Pancreas (tissue), 10 donors: ENCODE data around the gene CALM1. TPM values are rescaled to one million over a fixed set of nuclear protein-coding genes. Genes with fewer than 3 reads are reported as not detected.
A peak's percentile ranks its signal among the peaks of the same experiment; 100 is the strongest.

Experiments
- ATAC-seq, 4 donors: fragments of 200-7000 bp; cut with Tn5 transposase; one replicate each; pipeline versions ENCODE4 v1.8.0 to v1.9.1; 2020; ENCODE audit warnings: mild to moderate bottlenecking in 4 of 4, moderate library complexity in 4 of 4
- DNase-seq, 6 donors: peaks; one replicate each; pipeline ENCODE4 v3.0.0-alpha.2; 2020
- FAIRE-seq: peaks from 2 replicates; lab custom pipeline; 2012; peaks lifted over from hg19 to GRCh38; lab: Jason Lieb, UNC
- H3K27ac ChIP-seq, 4 donors: fragments of 200-600 bp; sonication (generic); 1 replicate in 3 of 4; 2 replicates in 1 of 4; pipeline versions ENCODE4 v1.5.0 to v1.8.0; 2020
- H3K27me3 ChIP-seq, 4 donors: fragments of 200-600 bp; one replicate each; pipeline ENCODE4 v1.8.0; 2021
- H3K36me3 ChIP-seq, 3 donors: fragments of 200-600 bp; sonication (generic) in 1 of 3; one replicate each; pipeline versions ENCODE4 v1.5.0 to v1.8.0; 2020 to 2021
- H3K4me1 ChIP-seq, 3 donors: fragments of 200-600 bp; one replicate each; pipeline ENCODE4 v1.8.0; 2021
- H3K4me3 ChIP-seq, 4 donors: fragments of 200-600 bp; sonication (generic) in 2 of 4; one replicate each; pipeline versions ENCODE4 v1.5.0 to v1.8.0; 2020 to 2021
- H3K9me3 ChIP-seq, 4 donors: fragments of 200-600 bp; one replicate each; pipeline ENCODE4 v1.8.0; 2021
- WGBS, 2 donors: extraction: QIAGEN DNeasy Blood & Tissue Kit; methylation state at CpG; one replicate each; pipeline ENCODE4 v1.1.7; 2013; 5-methylcytosine and 5-hydroxymethylcytosine counted together
- intact Hi-C, 3 donors: fragments of 100-400 bp; cut with DNase I; formaldehyde crosslinking; loops; one replicate each; pipeline versions ENCODE4 v1.11.1 to v1.14.2; 2022
- polyA plus RNA-seq, 2 donors: library from polyadenylated mRNA; stranded (reverse); fragments of 200-250 nt; gene quantifications; one replicate each; pipeline ENCODE4 v1.2.3, GENCODE V29; 2013
- total RNA-seq, 6 donors: library from RNA; stranded (reverse); fragmentation: NEBNext Ultra II Directional in 4 of 6; extraction: Animal tissue kit (Norgen Biotek cat#: 25700) in 4 of 6; gene quantifications; one replicate each; pipeline versions ENCODE4 v1.2.1 to v1.2.4, GENCODE V29; 2021 to 2023
- TF ChIP-seq, protein P1 (sequence below), 4 donors: fragments of 200-600 bp; sonication (generic) in 3 of 4; IDR thresholded peaks; one replicate each; pipeline versions ENCODE4 v1.5.0 to v1.8.0; 2021; ENCODE audit warnings: antibody characterized with exemption in 4 of 4
- donor health status: healthy with polysubstance abuse.
- donor health status: DM: no; HTN: no; CAD: no; lungs with moderate emphysema.
- donor health status: DM: no; HTN: no; CAD: no.
- donor health status: control.
- donor health status: control.
- donor health status: Bipolar disorder and iron deficiency.
- donor health status: DM: yes; HTN: yes; CAD: no.
- donor health status: DM: no; HTN: no; CAD: no.
- donor health status: DM: no; HTN: no; CAD: no.
- donor health status: DM: yes; HTN: yes; CAD: no.

Gene CALM1
- total and polyA plus RNA-seq, 8 donors = 104 to 181 (median 141) TPM

DNA sequence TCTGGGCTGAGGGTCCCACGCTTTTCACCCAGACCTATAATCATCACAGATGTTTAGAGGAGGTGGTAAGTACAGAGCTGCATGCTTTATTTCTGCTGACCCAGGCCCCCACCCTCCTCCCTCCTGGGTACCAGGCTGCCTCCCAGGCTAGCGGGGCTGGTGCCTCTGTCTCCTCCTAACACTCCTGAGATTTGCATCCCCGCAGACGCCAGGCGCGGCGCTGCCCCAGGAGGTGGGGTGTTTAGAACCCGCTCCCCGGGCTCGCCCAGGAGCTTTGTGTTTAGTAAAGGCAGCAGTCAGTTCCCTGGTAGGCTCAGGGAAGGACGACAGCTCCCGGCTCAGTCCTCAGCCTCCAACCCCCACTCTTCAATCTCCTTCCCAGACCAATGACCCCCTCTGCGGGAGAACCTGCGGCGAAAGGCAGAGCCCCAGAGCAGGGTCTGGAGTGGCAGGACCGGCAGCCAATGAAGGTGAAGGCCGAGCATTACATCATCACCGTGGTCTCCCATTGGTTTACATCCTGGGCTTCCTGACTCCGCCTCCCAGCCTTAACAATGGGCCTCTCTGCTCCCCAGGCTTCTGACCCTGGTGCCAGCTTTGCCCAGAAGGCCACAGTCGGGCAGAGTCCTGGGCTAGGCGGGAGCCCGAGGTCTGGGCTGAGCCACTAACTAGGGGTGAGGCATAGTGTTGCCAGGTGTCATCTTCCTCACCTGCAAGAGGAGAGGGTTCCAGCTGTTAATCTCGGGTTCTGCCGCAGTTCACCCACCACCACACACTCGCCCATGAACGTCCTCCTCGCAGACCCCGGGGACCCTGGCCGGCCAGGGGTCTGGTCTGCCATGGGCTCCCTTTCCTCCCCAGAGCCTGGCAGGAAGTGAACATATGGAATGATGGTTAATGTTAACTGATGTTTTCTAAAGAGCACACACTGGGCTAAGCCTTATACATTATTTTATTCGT, 57.5 kb downstream of the CALM1 start:
- peak; percentile 80 to 89 (median 86) for DNase-seq
- Histone ChIP-seq H3K27me3 (no peaks in the 10 kb centered on the region), H3K4me3 (peak overlapping the region in 2 of 4 donors; percentile 27 to 31), H3K4me1 (no peaks in the 10 kb centered on the region), H3K9me3 (no peaks in the 10 kb centered on the region), H3K36me3 (no peaks in the 10 kb centered on the region), H3K27ac (peak overlapping the region in 2 of 4 donors; percentile 51 to 52)
- TF ChIP-seq, protein P1, sequence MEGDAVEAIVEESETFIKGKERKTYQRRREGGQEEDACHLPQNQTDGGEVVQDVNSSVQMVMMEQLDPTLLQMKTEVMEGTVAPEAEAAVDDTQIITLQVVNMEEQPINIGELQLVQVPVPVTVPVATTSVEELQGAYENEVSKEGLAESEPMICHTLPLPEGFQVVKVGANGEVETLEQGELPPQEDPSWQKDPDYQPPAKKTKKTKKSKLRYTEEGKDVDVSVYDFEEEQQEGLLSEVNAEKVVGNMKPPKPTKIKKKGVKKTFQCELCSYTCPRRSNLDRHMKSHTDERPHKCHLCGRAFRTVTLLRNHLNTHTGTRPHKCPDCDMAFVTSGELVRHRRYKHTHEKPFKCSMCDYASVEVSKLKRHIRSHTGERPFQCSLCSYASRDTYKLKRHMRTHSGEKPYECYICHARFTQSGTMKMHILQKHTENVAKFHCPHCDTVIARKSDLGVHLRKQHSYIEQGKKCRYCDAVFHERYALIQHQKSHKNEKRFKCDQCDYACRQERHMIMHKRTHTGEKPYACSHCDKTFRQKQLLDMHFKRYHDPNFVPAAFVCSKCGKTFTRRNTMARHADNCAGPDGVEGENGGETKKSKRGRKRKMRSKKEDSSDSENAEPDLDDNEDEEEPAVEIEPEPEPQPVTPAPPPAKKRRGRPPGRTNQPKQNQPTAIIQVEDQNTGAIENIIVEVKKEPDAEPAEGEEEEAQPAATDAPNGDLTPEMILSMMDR (IDR thresholded peaks at IDR 0.05) = no peak
- ATAC-seq = peak; percentile 95 to 97 (median 96)
- 40 to 42% methylated on average over 26 to 30 of the region's 30 CpGs for WGBS, 2 donors
- no peak for FAIRE-seq
- intact Hi-C loops = no loop called here

DNA sequence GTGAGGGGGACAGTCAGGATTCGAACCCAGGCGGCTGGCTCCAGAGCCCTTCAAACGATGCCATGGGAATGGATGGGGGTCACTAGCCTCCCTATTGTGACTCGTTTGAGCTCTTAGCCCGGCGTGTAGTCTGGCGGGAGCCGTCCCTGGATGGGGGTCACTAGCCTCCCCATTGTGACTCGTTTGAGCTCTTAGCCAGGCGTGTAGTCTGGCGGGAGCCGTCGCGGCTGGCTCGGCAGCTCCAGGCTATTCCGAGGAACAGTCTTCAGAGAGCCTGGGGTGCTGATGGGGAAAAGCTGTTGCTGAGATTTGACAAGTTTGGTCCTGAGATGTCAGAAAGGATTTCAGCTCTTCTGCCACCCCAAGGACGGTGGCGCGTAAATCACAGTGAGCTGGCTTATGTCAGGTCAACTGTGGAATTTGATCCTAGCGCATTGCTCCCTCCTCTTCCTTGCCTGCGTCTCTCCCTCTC, 58.3 kb downstream of the CALM1 start:
- ATAC-seq (no peak), FAIRE-seq (no peak), DNase-seq (no peak)
- Histone ChIP-seq H3K9me3 (no peaks in the 10 kb centered on the region), H3K27ac (no peak overlapping the region), H3K4me3 (no peak overlapping the region), H3K36me3 (no peaks in the 10 kb centered on the region), H3K27me3 (no peaks in the 10 kb centered on the region), H3K4me1 (no peaks in the 10 kb centered on the region)
- intact Hi-C loops = no loop called here
- TF ChIP-seq, protein P1 (IDR thresholded peaks at IDR 0.05) = no peak
- 81 to 90% methylated on average over 21 of the region's 21 CpGs for WGBS, 2 donors

DNA sequence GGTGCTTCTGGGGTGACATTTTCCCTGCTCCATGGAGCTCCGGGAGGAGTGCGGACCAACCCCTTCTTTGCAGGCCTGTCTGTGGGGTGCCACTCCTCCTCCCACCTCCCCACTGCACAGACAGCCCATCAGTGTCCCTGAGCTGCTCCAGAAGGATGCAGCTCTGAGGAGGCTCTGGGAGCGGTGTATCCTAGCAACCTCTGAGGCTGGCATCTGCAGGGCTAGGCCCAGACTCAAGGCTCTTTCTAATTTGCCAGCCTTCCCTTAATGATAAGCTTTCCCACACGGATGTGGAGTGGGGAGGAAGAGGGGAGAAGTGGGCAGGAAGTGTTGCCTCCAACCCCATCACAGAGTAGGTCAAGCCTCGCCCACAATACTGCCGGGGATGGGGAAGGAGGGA, 59.7 kb downstream of the CALM1 start:
- 46 to 68% methylated on average over 6 of the region's 6 CpGs for WGBS, 2 donors
- Histone ChIP-seq H3K36me3 (no peaks in the 10 kb centered on the region), H3K4me3 (no peak overlapping the region), H3K4me1 (no peaks in the 10 kb centered on the region), H3K27me3 (no peaks in the 10 kb centered on the region), H3K27ac (no peak overlapping the region), H3K9me3 (no peaks in the 10 kb centered on the region)
- intact Hi-C loops = no loop called here
- DNase-seq (no peak), ATAC-seq (no peak), FAIRE-seq (no peak)
- TF ChIP-seq, protein P1 (IDR thresholded peaks at IDR 0.05) = no peak

DNA sequence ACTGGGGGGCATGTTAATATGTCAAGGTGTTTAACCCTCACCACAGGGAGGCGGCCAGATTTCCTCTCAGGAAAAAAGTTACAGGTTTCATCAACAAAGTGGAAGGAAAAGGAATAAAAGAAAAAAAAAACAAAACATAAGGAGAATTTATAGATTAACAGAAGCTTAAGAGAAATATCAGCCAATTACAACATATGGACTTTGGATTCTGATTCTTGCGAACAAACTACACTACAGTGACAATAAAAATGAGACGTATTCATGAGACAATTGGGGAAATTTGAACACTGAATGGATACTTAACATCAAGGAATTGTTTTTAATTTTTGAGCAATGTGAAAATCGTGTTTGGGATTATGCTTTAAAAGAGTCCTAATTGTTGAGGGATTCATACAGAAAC, 60.4 kb downstream of the CALM1 start:
- no peak overlapping the region for H3K4me3 ChIP-seq
- no peak overlapping the region for H3K27ac ChIP-seq
- intact Hi-C loops = no loop called here
- no peaks in the 10 kb centered on the region for H3K9me3 ChIP-seq
- no peaks in the 10 kb centered on the region for H3K27me3 ChIP-seq
- no peak for FAIRE-seq
- TF ChIP-seq, protein P1 (IDR thresholded peaks at IDR 0.05) = no peak
- WGBS, 2 donors = 57 to 75% methylated on average over 4 of the region's 4 CpGs
- no peak for ATAC-seq
- no peaks in the 10 kb centered on the region for H3K4me1 ChIP-seq
- H3K36me3 ChIP-seq = no peaks in the 10 kb centered on the region
- DNase-seq = no peak

Other genes with a start within 250 kb of the CALM1 start
- gene PSMC1, start 140.5 kb upstream of the CALM1 start, total RNA-seq = 10 to 100 TPM; 24.4 to 42.3 (median 37.2) TPM
- 10 to 100 TPM; 35.1 to 71.4 TPM for gene PSMC1, start 140.5 kb upstream of the CALM1 start, polyA plus RNA-seq
- gene NRDE2, start 65.1 kb upstream of the CALM1 start, total RNA-seq = 10 to 100 TPM in 1 of 6 donors, 1 to 10 TPM in 5; 7.0 to 12.7 (median 8.6) TPM
- gene NRDE2, start 65.1 kb upstream of the CALM1 start, polyA plus RNA-seq = 10 to 100 TPM; 10.4 to 12.5 TPM